Stimulated activated CD4-positive, alpha-beta T cell treated with anti-CD3 and anti-CD28 coated beads, Interleukin-2, amount 100 ng/mL, for 48 hours (primary cell): ENCODE measurements around the gene POLR2J3.
"Not testable (repeated sequence)": the region's sequence is repeated elsewhere in the genome, so short reads cannot be mapped to it uniquely, and the experiment has no call there.

Source experiments
- DNase-seq, 2 donors: peaks; one replicate each; pipeline ENCODE4 v3.0.0-alpha.2; 2020

POLR2J3 gene

GRCh38 chr7:102572261-102573239 is at the start of gene POLR2J3:
Gene POLR2J3, minus strand, starts transcription at chr7:102572583. Its CDS starts 62 bp downstream, at chr7:102572521.
- DNase-seq: peak; percentile 97 to 100

GRCh38 chr7:102618122-102618521 is 45.7 kb upstream of the POLR2J3 start:
- not testable (repeated sequence) for DNase-seq

GRCh38 chr7:102616507-102617125 is 44.2 kb upstream of the POLR2J3 start, which contains the start of gene RASA4:
Gene RASA4, minus strand, starts transcription at chr7:102616756. Its CDS starts 67 bp downstream, at chr7:102616689.
- DNase-seq: peak in 1 of 2 donors; percentile 23

- DNase-seq: not testable (repeated sequence)
Measured at GRCh38 chr7:102615930-102616329, 43.5 kb upstream of the POLR2J3 start.

GRCh38 chr7:102614873-102615272 is 42.5 kb upstream of the POLR2J3 start:
- DNase-seq: not testable (repeated sequence)

- DNase-seq: not testable (repeated sequence)
Measured at GRCh38 chr7:102614346-102614697, 41.9 kb upstream of the POLR2J3 start.

GRCh38 chr7:102613575-102614345 is 41.4 kb upstream of the POLR2J3 start:
- DNase-seq: not testable (repeated sequence)

- DNase-seq: not testable (repeated sequence)
Measured at GRCh38 chr7:102611675-102612325, 39.4 kb upstream of the POLR2J3 start.

- DNase-seq: not testable (repeated sequence)
Measured at GRCh38 chr7:102611013-102611674, 38.8 kb upstream of the POLR2J3 start.

GRCh38 chr7:102610441-102610840 is 38.1 kb upstream of the POLR2J3 start:
- not testable (repeated sequence) for DNase-seq

- DNase-seq: not testable (repeated sequence)
Measured at GRCh38 chr7:102609734-102610133, 37.4 kb upstream of the POLR2J3 start.

GRCh38 chr7:102606848-102607247 is 34.5 kb upstream of the POLR2J3 start:
- not testable (repeated sequence) for DNase-seq

GRCh38 chr7:102604431-102605145 is 32.2 kb upstream of the POLR2J3 start:
- DNase-seq: not testable (repeated sequence)

- not testable (repeated sequence) for DNase-seq
Measured at GRCh38 chr7:102602317-102602716, 29.9 kb upstream of the POLR2J3 start.

GRCh38 chr7:102599699-102600098 is 27.3 kb upstream of the POLR2J3 start:
- not testable (repeated sequence) for DNase-seq

GRCh38 chr7:102596036-102596435 is 23.7 kb upstream of the POLR2J3 start:
- not testable (repeated sequence) for DNase-seq

GRCh38 chr7:102593637-102594334 is 21.4 kb upstream of the POLR2J3 start:
- DNase-seq: not testable (repeated sequence)

GRCh38 chr7:102592477-102593019 is 20.2 kb upstream of the POLR2J3 start:
- DNase-seq: not testable (repeated sequence)

GRCh38 chr7:102589857-102590256 is 17.5 kb upstream of the POLR2J3 start:
- DNase-seq: not testable (repeated sequence)

- not testable (repeated sequence) for DNase-seq
Measured at GRCh38 chr7:102583495-102583894, 11.1 kb upstream of the POLR2J3 start.
